ENCODE results near the gene ZNF208. TPM values are rescaled to one million over a fixed set of nuclear protein-coding genes. Genes with fewer than 3 reads are reported as not detected.

Gene ZNF208
- total and polyA plus RNA-seq, 8 donors, result 1.1 to 2.8 (median 1.7) TPM

DNA sequence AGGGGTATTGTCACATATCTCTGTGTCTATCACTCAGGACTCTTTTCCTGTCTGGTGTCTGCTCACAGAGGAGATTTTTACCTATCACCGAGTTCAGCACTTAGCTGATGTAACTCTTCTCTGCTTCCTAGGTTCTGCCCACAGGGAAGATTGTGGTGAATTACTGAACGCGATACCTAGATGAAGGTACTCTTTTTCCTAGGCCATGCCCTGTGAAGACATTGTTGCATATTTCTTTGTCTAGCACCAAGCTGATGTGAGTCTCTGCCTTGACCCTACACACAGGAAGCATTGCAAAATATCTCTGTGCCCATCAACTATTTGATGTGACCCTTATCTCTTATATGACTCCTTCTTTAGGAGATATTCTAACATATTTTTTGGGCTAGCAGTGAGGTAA, 102.7 kb downstream of the ZNF208 start:
- Histone ChIP-seq H3K27ac (no peak overlapping the region), H3K27me3 (no peaks in the 10 kb centered on the region), H3K9me3 (no peaks in the 10 kb centered on the region), H3K36me3 (no peaks in the 10 kb centered on the region), H3K4me3 (no peak overlapping the region), H3K4me1 (no peaks in the 10 kb centered on the region)
- TF ChIP-seq, protein P1, sequence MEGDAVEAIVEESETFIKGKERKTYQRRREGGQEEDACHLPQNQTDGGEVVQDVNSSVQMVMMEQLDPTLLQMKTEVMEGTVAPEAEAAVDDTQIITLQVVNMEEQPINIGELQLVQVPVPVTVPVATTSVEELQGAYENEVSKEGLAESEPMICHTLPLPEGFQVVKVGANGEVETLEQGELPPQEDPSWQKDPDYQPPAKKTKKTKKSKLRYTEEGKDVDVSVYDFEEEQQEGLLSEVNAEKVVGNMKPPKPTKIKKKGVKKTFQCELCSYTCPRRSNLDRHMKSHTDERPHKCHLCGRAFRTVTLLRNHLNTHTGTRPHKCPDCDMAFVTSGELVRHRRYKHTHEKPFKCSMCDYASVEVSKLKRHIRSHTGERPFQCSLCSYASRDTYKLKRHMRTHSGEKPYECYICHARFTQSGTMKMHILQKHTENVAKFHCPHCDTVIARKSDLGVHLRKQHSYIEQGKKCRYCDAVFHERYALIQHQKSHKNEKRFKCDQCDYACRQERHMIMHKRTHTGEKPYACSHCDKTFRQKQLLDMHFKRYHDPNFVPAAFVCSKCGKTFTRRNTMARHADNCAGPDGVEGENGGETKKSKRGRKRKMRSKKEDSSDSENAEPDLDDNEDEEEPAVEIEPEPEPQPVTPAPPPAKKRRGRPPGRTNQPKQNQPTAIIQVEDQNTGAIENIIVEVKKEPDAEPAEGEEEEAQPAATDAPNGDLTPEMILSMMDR (IDR thresholded peaks at IDR 0.05), result no peak
- DNase-seq, result no peak
- WGBS, 2 donors, result 72 to 83% methylated on average over 3 of the region's 3 CpGs
- intact Hi-C loops (cut with DNase I), result no loop called here
- ATAC-seq, result no peak
- FAIRE-seq, result no peak

DNA sequence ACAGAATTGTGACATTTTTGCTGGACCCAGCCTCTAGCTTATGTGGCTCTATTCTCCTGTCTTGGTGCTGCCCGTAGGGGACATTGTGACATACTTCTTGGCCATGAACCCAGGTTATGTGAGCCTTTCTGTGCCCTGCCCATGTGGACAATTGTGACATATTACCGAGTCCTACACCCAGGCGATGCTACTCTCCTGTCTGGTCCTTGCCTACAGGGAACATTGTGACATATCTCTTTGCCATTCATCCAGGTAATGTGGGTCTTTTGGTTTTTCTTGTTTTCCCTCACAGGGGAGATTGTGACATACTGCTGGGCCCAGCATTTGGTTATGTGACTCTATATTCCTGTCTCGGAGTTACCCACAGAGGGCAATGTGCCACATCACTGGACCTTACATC, 103.2 kb downstream of the ZNF208 start:
- WGBS, 2 donors, result 74 to 83% methylated on average over 4 of the region's 4 CpGs
- ATAC-seq (no peak), FAIRE-seq (no peak), DNase-seq (no peak)
- intact Hi-C loops (cut with DNase I), result no loop called here
- Histone ChIP-seq H3K4me1 (no peaks in the 10 kb centered on the region), H3K36me3 (no peaks in the 10 kb centered on the region), H3K4me3 (no peak overlapping the region), H3K9me3 (no peaks in the 10 kb centered on the region), H3K27ac (no peak overlapping the region), H3K27me3 (no peaks in the 10 kb centered on the region)
- TF ChIP-seq, protein P1 (IDR thresholded peaks at IDR 0.05), result no peak

DNA sequence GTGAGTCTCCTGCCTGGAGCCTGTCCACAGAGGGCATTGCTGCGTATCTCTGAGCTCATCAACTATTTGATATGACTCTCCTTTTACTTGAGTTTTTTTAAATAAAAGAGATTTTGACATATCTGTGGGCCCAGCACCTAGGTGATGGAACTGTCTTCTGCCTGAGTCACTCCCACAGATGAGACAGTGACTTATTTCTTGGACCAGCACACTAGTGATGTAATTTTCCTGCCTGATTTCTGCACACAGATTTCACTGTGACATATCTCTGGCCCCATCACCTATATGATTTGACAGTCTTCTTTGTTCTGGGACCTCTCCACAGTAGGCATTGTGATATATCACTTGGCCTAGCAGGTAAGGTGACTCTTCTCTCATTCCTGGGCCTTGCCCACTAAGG, 108.2 kb downstream of the ZNF208 start:
- WGBS, 2 donors, result 60 to 77% methylated on average over 1 of the region's 1 CpG
- intact Hi-C loops (cut with DNase I), result no loop called here
- Histone ChIP-seq H3K27ac (no peak overlapping the region), H3K4me1 (no peaks in the 10 kb centered on the region), H3K27me3 (no peaks in the 10 kb centered on the region), H3K9me3 (no peaks in the 10 kb centered on the region), H3K36me3 (no peaks in the 10 kb centered on the region), H3K4me3 (no peak overlapping the region)
- ATAC-seq (no peak), DNase-seq (no peak), FAIRE-seq (no peak)
- TF ChIP-seq, protein P1 (IDR thresholded peaks at IDR 0.05), result no peak

DNA sequence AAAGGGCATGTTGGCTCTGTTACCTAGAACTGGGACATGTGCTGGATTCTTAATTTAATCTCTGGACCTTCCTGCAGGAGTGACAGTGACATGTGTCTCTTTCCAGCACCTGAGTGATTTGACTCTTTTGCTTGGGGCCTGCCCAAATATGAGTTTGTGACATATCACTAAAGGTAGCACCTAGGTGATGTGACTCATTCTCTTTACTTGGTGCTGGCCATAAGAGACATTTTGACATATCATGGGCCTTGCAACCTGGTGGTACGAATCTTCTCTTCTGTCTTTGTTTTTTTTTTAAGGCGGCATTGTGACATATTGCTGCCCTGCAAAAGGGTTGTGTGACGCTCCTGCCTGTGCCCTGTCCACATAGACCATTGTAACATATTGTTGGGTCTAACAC, 108.9 kb downstream of the ZNF208 start:
- intact Hi-C loops (cut with DNase I), result no loop called here
- Histone ChIP-seq H3K9me3 (no peaks in the 10 kb centered on the region), H3K4me1 (no peaks in the 10 kb centered on the region), H3K4me3 (no peak overlapping the region), H3K36me3 (no peaks in the 10 kb centered on the region), H3K27me3 (no peaks in the 10 kb centered on the region), H3K27ac (no peak overlapping the region)
- TF ChIP-seq, protein P1 (IDR thresholded peaks at IDR 0.05), result no peak
- FAIRE-seq, result no peak
- ATAC-seq, result no peak
- no peak for DNase-seq
- whole genome bisulfite sequencing, 2 donors, result 71 to 76% methylated on average over 3 of the region's 3 CpGs

DNA sequence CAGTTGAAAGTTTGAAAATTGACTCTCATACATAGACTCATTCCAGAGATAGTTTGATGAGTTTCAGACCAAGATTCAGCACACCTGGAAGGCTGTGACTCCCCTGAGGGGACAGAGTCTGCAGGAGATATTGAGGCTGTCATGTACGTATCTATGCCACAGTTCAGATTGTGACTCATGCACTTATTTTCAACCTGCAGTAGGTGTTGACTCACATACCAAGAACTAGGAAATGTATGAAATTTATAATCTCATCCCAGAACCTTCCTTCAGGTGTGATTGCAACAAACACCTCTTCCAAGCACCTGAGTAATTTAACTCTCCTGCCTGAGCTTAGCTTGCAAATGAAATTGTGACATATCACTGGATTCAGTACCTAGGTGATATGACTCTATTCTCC, 110.3 kb downstream of the ZNF208 start:
- ATAC-seq (no peak), DNase-seq (no peak), FAIRE-seq (no peak)
- Histone ChIP-seq H3K36me3 (no peaks in the 10 kb centered on the region), H3K27me3 (no peaks in the 10 kb centered on the region), H3K4me3 (no peak overlapping the region), H3K4me1 (no peaks in the 10 kb centered on the region), H3K9me3 (no peaks in the 10 kb centered on the region), H3K27ac (no peak overlapping the region)
- TF ChIP-seq, protein P1 (IDR thresholded peaks at IDR 0.05), result no peak
- intact Hi-C loops (cut with DNase I), result no loop called here
- WGBS, 2 donors, result 68 to 73% methylated on average over 1 of the region's 1 CpG
